ENCODE measurements around the gene ADAMTS2.
"Not testable (repeated sequence)": the region's sequence is repeated elsewhere in the genome, so short reads cannot be mapped to it uniquely, and the experiment has no call there.

Gene ADAMTS2

DNA sequence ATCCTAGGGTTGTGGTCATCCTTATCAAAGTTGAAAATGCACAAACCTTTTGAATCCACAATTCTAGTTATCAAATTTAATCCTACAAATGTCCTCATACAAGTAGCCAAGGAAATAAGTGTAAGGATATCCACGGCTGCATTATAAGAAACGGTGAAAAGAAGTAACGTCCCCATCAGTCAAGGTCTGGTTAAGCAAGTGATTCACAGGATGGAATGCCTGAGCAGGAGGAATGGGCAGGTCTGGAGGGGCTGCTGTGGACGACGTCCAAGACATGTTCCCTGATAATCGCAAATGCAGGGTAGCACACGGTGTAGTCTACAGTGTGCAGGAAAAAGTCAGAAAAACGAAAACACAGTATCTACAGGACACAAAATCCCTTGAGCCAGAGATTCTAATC lies 118.6 kb downstream of the ADAMTS2 start:
- no peak for DNase-seq

DNA sequence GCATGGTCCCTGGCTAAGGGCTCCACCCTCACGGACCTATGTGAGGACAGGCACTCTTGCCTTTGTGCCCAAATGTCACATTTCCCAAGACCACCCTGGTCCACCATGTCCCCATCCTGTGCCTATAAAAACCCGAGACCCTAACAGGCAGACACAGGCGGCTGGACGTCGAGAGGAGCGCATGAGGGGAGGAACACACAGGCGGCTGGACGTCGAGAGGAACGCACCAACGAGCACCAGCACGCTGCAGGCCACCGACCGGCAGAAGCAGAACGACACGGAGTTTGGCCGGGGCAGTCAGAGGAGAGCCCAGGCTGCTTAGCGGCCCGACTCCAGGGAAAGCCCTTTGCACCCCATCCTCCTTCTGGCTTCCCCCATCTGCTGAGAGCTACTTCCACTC lies 119.9 kb downstream of the ADAMTS2 start:
- no peak for DNase-seq

DNA sequence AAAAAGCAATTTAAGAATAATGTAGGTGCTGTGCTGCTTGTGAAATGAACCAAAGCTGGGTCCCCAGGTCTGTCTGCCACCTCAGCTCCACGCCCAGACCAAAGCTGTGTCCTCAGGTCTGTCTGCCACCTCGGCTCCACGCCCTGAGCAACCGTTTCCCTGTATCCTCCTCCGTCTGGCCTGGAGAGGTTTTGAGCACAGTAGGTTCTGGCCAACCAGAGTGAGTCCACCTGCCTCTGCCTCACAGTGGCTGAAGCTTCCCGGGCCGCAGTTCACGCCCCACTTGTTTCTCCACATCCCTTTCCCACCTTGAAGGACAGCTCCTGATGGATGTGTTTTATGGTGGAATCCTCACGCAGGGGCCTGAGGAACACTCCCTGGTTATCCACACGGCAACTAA lies 120.5 kb downstream of the ADAMTS2 start:
- DNase-seq = no peak

DNA sequence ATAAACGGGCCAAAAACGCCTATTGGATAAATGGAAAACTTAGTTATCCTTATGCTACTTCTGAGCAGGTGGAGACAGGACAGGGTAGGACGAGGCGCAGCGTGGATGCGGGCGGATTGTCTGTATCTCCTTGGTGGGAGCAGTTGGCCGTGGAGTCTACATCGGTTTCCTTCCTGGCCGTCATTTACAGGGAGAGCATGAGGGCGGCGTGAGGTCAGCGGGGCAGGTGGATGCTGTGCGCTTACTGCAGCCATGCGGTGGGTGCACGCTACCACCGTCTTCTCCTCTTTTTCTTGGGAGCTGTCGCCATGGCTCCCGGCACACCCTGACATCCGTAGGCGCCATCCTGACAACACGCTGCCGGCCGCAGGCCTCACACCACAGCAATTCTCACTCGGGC lies 121.3 kb downstream of the ADAMTS2 start:
- no peak for DNase-seq

DNA sequence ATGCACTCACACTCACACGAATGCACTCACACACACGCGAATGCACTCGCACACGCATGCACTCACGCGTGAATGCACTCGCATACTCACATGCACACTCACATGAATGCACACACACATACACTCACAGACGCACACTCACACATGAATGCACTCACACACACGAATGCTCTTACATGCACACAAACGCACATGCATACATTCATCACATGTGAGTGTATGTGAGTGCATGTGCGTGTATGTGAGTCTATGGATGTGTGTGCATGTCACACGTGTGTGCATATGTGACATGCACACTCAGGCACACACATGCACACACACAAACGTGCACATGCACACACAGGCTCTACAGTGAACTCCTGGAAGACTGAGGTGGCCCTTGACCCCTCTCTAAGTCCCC lies 121.7 kb downstream of the ADAMTS2 start:
- DNase-seq = no peak

DNA sequence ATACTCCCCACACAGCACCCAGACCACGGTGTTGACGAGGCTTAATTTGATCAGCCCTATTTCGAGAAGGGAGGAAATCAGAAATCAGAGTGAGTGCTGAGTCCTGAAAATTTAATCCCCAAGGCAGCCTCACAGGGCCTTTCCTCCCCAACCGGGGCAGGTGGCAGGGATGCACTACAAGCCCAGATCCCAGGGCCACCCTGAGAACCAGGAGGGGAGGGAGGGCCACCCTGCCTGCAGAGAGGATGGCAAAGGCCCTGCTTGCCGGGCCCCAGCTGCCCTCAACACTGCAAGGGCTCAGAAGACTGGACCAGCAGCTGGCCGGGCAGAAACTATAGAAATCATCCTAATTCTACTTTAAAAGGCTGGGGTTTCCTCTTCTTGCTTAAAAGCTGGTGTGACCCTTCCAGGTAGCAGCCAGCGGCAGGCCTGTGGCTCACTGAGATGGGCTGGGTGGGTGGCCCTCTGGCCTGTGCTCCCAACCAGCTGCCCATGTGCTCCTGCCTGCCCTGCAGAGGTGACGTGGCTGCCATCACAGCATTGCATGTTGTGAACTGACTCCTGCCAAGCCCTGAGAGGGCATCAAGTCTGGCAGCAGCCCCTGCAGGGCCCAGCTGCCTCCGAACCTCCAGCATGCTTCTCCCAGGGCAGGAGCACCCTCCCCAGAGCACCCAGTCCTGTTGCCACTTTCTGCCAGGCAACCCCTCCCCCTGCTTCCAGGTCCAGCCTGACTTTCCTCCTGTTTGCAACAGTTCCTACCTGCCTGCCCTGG lies 122.8 kb downstream of the ADAMTS2 start:
- no peak for DNase-seq

DNA sequence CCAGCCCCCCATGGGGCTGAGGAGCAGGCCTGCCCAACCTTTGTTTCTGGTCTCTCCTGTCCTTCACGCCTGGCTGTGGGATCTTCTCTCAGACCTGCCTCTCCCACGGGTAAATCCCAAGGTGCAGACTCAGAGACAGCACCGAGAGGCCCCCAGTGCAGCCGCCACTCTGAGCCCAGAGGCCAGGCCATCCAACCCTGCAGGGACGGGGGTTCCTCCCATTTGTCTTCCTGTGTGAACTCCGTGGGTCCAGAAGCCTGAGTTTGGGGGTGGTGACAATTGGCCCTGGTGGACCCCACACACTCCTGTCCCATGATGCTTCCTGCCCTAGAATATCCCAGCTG lies 123.4 kb downstream of the ADAMTS2 start:
- no peak for DNase-seq

DNA sequence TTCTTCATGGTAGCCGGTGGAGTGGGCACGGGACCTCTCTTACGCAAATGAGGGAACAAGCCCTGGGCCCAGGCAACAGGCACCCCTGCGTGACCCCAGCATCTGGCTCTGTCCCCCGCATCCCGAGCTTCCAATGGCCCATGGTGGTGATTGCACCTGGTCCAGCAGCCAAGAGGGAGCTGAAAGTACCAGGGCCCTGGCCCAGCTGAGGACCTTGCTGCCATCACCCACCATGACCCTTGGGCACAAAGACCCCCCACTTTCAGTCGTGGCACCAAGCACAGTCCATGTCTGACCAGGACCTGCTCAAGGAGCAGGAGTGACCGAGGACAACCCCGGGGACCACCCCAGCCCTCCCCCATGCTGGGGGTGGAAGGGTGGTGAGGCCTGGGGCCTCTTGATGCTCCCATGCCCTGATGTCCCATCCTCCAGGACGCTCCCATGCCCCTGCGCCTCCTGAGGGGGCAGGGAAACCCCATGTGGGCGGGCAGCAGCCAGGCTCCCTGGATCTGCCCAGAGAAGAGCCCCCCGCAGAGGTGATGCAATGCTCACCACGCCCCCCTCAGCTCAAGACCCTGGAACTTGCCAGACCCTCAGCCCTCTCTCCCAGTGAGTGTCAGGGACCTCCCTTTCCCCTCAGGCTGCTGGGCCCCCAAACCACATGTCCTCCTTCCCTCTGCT lies 123.9 kb downstream of the ADAMTS2 start:
- no peak for DNase-seq

DNA sequence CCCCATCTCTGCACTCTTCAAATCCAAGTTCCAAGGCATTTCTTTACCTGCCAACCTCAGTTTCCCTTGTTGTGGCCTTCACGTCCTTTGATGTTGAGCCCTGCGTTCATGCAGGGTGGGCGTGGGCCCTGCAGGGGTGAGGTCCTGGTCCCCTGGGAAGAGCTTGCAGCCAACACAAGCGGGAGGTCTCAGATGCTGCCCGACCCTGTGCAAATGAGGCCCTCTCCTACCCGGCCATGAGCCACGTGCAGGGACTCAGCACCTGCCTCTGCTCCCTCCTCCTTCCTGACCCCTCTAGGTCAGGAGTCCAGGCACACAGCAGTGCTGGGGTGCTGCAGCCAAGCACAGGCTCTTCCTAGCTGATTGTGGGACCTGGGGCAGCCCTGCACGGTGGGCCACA lies 124.5 kb downstream of the ADAMTS2 start:
- no peak for DNase-seq

DNA sequence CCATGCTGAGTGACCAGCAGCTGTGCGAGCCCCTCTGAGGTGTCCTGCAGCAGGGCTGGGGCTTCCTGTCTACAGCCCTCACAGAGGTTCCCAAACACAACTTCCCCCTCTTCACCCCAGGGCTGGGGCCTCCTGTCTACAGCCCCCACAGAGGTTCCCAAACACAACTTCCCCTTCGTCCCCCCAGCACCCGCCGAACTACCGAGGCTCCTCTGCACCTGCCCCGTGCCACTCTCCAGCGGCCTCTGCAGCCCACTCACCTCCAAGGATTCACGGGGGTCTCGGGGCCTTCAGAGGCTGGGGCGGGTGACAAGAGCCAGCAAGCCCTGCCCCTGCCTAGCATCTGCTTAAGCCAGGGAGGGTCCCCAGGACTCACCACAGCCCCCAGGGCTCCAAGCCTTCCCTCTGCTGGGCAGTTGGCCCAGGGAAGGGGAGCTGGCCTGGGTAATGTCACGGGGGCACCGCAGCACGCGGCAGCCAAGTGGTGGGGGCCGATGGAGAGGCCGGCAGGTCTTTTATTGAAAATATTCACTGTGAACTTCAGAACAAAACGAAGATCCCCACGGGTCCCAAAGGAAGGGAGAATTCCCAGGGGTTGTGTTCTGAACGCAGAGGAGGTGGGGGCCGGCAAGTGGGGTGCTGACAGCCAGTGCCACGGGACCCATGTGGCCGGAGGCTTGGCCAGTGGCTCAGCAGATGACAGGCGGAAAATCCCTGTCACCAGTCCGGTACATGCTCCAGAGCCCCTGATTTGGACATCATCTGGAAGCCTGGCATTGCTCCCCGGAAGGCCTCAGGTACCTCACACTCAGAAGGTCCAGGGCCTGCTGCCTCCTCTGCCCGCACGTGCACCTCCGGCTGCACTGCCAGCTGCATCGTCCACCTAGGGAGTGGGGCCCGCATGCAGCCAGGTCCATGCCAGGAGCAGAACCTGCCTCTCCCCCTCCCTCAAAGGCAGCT lies 125.3 kb downstream of the ADAMTS2 start:
- DNase-seq = no peak

DNA sequence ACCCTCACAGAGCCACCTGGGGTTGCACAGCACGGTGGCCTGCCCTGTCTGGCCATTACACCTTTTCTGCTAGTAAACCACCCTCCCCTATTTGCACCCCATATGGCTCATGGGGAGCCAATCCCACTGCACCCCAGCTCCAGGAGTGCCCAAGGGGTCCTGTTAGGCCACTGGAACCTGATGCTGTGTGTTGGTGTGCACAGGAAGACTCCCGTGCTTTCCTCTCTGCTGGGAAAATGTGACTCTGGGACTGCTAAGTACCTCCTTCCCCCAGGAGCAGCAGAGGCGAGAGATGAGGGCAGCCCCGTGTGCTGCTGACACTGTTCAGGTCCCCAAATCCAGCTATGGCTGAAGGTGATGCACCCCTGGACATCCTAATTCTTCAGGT lies 126.3 kb downstream of the ADAMTS2 start:
- no peak for DNase-seq

DNA sequence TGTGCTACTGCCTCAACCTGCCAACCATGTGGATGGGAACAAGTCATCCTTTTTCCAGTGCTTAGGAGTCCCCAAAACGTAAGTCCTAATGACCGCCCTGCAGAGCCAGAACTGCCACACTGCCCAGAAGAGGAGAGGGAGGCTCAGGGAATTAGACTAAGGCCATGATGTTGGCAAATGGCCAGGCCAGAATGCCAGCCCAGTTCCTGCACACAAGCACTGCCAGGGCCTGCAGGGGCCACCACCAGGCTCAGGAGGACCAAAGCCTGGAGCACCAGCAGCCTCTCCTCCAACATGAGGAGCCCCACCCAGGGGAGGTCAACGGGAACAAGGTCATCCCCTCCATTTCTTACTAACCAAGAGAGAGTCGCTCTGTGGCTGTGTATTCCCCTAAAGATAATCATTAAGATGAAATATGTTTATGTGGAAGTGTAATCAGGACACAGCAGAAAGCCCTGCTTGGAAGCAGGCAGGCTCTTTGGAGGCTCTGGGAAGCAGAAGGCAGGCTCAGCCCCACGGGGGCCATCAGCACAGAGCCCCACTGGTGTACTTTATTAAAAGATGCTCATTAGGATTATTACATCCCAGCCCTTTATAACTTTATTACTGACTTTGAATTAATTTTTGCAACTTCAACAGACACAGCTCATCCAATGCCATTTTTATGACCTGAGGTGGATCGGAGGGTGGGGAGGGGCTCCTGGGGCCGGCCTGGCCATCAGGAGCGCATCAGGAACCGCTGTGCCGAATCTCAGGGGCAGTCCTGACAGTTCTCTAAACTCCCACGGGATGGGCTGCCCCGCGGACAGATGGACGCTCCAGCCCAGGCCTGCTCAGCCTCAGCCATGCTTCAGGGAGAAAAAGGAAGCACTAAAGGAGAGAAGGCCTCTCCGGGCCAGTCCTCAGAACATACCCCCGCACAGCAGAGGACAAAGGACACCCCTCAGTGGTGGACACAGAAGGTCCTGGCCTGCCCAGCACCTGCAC lies 127.0 kb downstream of the ADAMTS2 start:
- no peak for DNase-seq

DNA sequence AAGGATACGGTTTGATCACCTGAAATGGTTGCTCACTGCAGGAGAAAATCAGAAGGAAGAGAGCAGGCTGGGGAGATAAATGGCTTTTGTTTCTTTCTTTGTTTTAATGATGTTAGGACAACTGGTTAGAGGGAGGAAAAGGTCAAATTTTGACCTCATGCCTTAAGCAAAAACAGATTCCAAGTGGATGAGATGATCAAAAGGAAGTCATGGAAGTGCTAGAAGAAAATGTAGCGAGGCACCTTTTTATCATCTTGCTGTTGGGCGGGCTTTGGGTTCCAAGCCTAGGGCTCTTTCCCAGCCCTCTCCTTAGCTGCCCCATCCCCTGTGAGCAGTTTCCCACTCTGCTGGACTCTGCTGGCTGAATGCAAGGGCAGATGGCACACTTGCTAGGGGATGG lies 127.9 kb downstream of the ADAMTS2 start:
- DNase-seq = no peak

DNA sequence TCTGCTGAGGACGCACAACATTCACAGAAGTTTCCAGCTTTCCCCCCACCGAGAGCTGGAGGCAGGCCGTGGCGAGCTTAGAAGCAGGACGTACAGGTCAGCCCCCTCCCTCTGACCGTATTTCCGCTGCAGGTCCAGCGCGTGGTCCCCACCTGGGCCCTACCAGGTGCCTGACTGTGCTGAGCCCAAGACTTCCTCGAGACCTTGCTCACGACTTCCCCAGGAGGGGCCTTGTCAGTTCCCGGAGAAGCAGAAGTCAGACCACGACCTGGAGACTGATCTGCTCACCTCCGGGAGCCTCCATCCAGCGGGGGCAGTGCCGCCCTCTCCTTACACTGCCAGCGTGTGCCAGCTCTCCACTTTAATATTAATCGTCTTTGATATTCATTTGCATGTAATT lies 128.9 kb downstream of the ADAMTS2 start:
- not testable (repeated sequence) for DNase-seq

DNA sequence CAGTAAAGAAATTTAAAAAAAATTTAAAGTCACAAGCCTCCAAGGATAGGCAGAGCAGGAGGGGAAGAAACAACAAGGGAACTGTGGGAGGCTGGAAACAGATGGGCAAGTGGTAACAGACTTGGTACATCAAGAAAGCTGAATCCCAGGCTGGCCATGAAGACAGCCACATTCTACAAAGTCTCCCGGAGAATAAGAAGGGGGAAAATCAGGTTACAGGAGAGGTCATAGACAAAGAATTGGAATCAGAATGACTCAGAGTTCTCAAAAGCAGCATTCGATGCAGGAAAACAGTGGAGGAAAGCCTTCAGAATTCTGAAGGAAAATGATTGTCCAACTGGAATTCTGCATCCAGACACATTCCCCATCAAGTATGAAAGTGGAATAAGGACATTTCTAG lies 129.7 kb downstream of the ADAMTS2 start:
- no peak for DNase-seq

DNA sequence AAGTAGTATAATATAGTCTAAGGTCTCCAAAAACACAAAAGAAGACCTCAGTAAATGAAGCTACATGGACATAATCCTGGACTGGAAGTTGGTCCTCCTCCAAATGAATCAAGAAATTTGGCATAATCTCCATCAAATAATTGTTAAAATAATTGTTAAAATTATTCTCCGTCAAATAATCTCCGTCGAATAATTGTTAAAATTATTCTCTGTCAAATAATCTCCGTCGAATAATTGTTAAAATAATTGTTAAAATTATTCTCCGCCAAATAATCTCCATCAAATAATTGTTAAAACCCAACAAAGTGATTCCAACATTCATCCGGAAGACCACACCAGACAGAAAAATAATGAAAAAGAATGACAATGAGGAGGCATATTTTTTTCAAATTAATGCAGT lies 130.6 kb downstream of the ADAMTS2 start:
- no peak for DNase-seq

DNA sequence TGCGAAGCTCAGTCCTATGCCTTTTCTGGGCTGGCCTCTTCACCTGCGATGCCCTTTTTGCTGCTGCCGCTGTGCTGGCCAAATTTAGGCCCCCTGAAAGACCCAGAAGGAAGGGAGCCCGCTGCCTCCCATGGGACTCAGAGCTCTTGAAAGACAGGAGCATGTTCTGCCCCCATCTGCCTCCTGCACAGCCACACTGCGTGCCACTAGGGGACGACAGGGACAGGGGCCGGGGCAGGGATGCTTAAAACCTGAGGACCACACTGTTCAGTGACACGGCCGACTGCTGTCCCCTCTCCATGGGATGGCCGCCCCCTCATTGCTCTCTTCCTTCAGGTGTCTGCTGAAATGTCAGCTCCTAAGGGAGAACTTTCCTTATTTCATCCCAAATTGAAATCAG lies 132.4 kb downstream of the ADAMTS2 start:
- DNase-seq = no peak

DNA sequence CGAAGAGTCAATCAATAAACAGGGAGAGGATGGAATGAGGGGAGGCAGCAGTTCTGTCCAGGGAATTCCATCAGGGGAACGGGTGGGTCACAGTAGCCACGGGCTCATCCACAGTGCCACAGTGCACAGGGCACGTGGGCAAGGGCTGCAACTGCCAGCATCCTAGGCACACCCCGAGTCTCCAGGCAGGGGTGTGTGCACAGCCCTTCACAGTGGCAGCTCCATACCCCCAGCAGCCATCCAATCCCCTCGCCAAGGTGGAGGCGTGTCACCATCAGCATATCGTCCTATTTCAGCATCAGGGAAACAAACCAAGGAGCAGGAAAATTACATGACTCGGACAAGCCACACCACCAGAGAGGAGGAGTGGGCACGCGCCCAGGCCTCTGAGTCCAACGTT lies 133.6 kb downstream of the ADAMTS2 start:
- no peak for DNase-seq

DNA sequence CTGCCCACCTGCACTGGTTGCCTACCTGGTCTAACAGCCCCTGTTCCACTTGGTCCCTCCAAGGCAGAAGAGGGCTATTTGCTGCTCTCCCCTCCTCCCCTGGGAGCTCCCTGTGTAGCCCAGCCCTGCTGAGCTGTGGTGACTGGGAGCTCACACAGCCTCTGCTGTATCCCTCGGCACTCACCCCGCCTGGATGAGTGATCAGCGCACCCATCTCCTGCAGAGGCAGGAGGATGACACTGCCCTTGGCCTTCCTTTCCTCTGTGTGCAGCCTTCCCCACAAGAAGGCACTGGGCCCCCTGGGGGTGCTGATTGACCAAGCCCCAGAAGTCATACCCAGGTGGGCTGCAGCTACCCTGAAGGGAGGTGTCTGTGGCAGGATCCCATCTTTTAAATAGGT lies 134.2 kb downstream of the ADAMTS2 start:
- no peak for DNase-seq

DNA sequence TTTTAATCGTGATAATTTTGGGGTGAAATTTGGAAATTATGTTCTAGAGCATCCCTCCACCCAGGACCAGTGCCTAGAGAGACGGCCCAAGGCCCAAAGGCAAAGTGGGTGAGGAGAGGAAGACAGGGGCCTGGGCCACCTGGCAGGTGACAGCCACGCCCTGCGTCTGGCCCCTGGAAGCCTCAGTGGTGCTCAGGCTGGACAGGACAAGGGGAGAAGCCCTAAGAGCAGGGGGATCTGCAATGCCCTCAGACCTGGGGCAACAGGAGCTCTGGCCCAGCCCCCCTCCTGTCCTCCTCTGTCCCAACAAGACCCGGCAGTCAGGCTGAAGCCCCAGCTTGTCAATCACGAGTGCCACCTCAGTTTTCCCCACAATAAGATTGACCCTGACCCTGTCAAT lies 134.8 kb downstream of the ADAMTS2 start:
- no peak for DNase-seq

DNA sequence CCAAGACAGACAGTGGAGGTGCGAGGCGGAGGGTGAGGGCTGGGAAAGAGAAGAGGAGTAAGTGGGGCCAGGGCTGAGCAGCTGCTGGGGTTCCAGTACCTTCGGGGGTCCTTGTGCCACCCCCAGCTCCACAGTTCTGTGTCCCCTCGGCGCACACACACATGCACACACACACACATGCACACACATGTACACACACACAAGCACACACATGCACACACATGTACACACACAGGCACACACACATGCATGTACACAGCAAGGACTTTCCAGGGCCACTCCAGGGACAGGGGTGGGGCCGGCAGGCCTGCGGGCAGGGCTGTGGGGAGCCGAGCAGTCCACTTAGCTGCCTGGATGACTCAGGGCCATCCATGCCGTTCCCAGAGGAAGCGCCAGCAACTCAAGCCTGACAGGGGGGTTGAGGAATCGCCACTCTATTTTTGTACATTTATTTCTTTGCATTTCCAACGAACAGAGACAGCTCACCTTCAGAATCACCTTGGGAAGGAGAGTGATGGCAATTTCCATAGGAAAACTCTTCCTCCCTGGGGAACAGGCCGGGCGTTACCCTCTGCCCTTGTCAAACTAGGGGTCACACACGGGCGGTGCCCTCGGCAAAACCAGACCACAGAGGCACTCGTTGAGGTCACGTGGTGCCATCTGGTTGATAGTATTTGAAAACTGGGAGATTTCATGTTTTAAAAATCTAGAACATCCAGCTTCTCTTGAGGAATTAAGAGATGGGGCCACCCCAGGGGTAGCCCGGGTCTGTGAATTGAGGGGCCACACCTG lies 135.7 kb downstream of the ADAMTS2 start:
- DNase-seq = no peak
